ENCODE results near the gene C1orf198. TPM values are rescaled to one million over a fixed set of nuclear protein-coding genes. Genes with fewer than 3 reads are reported as not detected.

Gene C1orf198
- total RNA-seq, 2 donors from 2014 or later: 166 to 273 TPM

DNA sequence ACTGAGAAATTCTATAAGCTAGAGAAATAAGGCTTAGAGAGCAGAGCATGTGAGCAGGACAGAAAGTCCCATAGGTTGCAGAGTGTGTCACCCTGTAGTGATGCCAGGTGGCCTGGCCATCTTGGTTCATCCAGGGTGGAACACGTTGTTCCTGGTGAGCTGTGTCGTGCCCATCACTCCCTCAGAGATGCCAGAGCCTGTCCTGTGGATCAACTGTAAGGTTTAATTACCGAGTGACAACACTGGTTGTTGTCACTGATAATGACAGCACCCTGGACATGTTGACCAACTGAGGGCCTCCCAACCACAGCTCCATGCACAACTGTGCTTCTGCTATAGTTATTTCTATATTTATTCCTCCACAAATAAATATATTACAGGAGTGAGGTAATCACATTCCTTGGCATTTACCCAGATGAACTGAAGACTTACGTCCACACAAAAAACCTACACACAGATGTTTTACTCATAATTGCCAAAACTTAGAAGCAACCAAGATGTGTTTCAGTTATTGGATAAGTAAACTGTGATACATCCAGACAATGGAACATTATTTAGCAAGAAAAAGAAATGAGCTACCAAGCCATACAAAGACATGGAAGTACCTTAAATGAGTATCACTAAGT, 6.2 kb downstream of the C1orf198 start:
- ATAC-seq (ENCODE audit: insufficient number of reproducible peaks, low FRiP score, low read depth) (no peak), DNase-seq (ENCODE audit: low spot score) (no peak)
- Histone ChIP-seq H3K27me3 (replicated peaks; ENCODE audit: insufficient read depth) (no peaks in the 10 kb centered on the region), H3K36me3 (peaks cover 8% of the 10 kb centered on the region), H3K27ac (peak overlapping the region; percentile 94 to 96), H3K4me1 (ENCODE audit: control insufficient read depth in 1 of 2, low read depth in 2 of 2) (peaks cover 79 to 90% of the 10 kb centered on the region in 2 donors), H3K9me3 (no peaks in the 10 kb centered on the region), H3K4me3 (peak overlapping the region; percentile 99)
- TF ChIP-seq, protein P1, sequence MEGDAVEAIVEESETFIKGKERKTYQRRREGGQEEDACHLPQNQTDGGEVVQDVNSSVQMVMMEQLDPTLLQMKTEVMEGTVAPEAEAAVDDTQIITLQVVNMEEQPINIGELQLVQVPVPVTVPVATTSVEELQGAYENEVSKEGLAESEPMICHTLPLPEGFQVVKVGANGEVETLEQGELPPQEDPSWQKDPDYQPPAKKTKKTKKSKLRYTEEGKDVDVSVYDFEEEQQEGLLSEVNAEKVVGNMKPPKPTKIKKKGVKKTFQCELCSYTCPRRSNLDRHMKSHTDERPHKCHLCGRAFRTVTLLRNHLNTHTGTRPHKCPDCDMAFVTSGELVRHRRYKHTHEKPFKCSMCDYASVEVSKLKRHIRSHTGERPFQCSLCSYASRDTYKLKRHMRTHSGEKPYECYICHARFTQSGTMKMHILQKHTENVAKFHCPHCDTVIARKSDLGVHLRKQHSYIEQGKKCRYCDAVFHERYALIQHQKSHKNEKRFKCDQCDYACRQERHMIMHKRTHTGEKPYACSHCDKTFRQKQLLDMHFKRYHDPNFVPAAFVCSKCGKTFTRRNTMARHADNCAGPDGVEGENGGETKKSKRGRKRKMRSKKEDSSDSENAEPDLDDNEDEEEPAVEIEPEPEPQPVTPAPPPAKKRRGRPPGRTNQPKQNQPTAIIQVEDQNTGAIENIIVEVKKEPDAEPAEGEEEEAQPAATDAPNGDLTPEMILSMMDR (IDR thresholded peaks at IDR 0.05): no peak

DNA sequence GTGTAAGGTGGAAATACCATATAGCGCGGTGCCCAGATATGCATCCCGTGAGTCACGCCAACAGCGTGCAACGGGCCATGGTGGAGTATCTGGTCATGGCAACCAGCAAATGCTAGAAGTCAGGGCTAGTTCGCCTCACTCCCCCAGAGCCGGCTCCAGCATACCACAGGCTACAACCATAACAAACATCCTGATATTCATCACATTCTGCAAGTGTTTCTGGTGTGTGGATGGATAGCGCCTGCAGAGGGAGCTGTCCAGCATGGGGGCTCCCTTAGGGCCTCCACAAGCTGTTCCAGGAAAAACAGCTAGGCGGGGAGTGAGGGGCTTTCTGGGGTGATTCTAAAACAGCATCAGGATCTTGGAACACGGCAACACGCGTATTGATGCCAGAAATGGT, 6.8 kb downstream of the C1orf198 start:
- ATAC-seq (ENCODE audit: insufficient number of reproducible peaks, low FRiP score, low read depth): no peak
- H3K27me3 ChIP-seq (replicated peaks; ENCODE audit: insufficient read depth): no peaks in the 10 kb centered on the region
- TF ChIP-seq, protein P1 (IDR thresholded peaks at IDR 0.05): no peak
- peaks cover 8% of the 10 kb centered on the region for H3K36me3 ChIP-seq
- H3K27ac ChIP-seq: peak overlapping the region; percentile 94 to 96
- no peaks in the 10 kb centered on the region for H3K9me3 ChIP-seq
- DNase-seq (ENCODE audit: low spot score): no peak
- peak overlapping the region; percentile 14 for H3K4me3 ChIP-seq
- peaks cover 84 to 96% of the 10 kb centered on the region in 2 donors for H3K4me1 ChIP-seq (ENCODE audit: control insufficient read depth in 1 of 2, low read depth in 2 of 2)

DNA sequence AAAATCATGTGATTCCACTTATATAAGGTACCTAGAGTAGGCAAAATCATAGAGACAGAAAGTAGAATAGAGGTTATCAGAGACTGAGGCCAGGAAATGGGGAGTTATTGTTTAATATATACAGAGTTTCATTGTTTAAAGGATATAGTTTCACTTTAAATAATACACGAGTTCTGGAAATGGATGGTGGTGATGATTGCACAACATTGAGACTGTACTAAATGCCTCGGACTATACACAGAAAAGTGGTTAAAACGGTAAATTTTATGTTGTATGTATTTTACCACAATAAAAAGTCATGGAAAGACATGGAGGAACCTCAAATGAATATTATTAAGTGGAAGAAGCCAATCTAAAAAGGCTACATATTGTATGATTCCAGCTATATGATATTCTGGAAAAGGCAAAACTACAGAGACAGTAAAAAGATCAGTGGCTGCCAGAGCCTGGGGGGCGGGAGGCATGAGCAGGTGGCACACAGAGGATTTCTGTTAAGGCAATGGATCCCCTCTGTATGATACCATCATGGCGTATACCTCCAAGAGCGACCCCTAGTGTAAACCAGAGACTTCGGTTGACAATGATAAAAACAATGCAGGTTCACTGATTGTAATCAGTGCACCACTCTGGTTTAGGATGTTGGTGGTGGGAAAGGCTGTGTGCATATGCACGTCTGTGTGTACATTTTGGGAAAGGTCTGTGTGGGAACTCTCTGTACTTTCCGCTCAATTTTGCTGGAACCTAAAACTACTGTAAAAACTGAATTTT, 7.5 kb downstream of the C1orf198 start:
- peak overlapping the region; percentile 94 to 96 for H3K27ac ChIP-seq
- TF ChIP-seq, protein P1 (IDR thresholded peaks at IDR 0.05): no peak
- no peak for DNase-seq (ENCODE audit: low spot score)
- H3K36me3 ChIP-seq: peaks cover 8% of the 10 kb centered on the region
- H3K4me1 ChIP-seq (ENCODE audit: control insufficient read depth in 1 of 2, low read depth in 2 of 2): peaks cover 86 to 98% of the 10 kb centered on the region in 2 donors
- no peaks in the 10 kb centered on the region for H3K9me3 ChIP-seq
- no peak for ATAC-seq (ENCODE audit: insufficient number of reproducible peaks, low FRiP score, low read depth)
- H3K27me3 ChIP-seq (replicated peaks; ENCODE audit: insufficient read depth): no peaks in the 10 kb centered on the region
- H3K4me3 ChIP-seq: no peak overlapping the region

DNA sequence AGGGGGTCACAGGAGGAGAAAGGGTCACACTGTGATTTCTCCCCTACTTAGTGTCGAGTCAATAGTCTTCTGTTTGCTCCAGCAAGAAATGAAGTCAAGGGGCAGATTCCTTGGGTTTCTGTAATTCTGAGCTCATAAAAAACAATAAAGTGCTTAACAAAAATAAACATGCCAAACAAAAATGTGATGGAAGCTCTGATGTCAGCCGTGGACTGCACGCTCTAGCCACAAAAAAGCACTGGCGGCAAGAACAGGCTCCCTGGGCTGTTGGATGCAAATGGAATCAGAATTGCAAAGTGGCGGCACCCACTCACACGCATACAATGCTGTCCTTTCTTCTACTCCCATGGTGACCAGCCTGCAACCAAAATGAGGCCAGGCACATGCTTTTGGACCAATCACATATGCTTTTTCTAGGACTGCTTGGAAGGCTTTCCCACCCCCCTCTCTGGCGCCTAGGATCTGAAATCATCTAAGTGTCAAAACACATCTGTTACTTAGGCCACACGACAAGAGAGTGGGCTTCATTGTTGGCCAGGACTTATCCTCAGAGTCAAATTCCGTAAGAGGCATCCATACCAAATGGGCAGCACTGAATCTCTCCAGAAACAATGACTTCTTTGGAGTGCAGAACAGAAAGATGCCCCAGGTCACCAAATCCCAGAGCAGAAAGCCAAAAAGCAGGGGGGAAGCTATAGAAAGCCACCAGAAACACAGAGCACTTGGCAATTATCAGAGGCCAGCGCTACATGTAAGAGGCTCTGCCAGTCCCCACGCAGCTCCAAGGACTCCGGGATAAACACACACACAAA, 9.2 kb downstream of the C1orf198 start:
- H3K27me3 ChIP-seq (replicated peaks; ENCODE audit: insufficient read depth): no peaks in the 10 kb centered on the region
- H3K9me3 ChIP-seq: no peaks in the 10 kb centered on the region
- ATAC-seq (ENCODE audit: insufficient number of reproducible peaks, low FRiP score, low read depth) (no peak), DNase-seq (ENCODE audit: low spot score) (no peak)
- peak overlapping the region; percentile 82 to 88 for H3K27ac ChIP-seq
- TF ChIP-seq, protein P1 (IDR thresholded peaks at IDR 0.05): no peak
- peaks cover 74 to 98% of the 10 kb centered on the region in 2 donors for H3K4me1 ChIP-seq (ENCODE audit: control insufficient read depth in 1 of 2, low read depth in 2 of 2)
- H3K4me3 ChIP-seq: no peak overlapping the region
- peaks cover 13% of the 10 kb centered on the region for H3K36me3 ChIP-seq

All from thoracic aorta (tissue), 2 donors.